GM12801 (cell line): ENCODE measurements around the gene FBF1.

Source experiments
- TF ChIP-seq, protein P1 (sequence below): IDR thresholded peaks from one replicate; pipeline ENCODE4 v1.5.1; 2011; ENCODE audit warnings: control low read depth; ENCODE audit not compliant: insufficient read length; ENCODE audit errors: extremely low read depth

FBF1 gene

DNA sequence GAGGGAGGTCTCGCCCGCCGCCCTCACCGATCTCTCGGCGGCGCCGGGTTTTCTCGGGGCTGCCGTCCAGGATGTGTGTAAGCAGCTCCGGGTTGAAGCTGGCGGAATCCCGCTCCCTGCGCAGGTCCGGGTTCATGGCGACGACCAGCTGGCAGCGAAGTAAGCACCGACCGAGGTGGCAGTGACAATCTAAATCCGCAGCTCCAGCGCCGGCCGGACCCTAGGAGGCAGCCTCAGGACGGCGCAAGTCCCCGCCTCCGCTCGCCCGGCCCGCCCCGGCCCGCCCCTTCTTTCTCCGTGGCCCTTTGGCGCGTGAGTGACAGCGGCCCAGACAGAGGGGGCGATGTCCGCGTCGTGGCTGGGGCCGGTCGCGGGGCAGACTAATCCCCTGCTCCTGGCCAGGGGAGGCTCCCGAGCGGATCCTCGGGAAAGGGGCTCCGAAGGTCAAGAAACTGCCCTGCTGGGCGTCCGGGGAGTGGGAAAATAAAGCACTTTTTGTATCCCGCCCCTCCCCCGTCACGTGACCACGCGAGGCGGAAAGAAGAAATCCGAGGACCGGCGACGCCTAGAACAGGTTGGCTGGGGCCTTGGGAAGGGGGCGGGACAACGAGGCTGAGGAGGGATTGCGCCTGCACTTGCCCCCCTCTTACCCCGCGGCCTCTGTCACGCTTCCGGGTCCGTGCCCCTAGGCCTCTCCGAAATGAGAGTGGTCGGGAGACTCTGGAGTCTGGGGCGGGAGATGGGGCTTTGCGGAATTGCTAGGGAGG, 38.3 kb upstream of the FBF1 start, which contains the start of the genes ACOX1 and TEN1:
ACOX1 (minus strand) TSS at position 229 of the 767 bp plus-strand sequence; CDS start at position 136, 93 bp downstream.
TEN1 (plus strand) TSS at position 303 of the 767 bp plus-strand sequence. CDS start 6,953 bp downstream, outside the sequence.
- TF ChIP-seq, protein P1, sequence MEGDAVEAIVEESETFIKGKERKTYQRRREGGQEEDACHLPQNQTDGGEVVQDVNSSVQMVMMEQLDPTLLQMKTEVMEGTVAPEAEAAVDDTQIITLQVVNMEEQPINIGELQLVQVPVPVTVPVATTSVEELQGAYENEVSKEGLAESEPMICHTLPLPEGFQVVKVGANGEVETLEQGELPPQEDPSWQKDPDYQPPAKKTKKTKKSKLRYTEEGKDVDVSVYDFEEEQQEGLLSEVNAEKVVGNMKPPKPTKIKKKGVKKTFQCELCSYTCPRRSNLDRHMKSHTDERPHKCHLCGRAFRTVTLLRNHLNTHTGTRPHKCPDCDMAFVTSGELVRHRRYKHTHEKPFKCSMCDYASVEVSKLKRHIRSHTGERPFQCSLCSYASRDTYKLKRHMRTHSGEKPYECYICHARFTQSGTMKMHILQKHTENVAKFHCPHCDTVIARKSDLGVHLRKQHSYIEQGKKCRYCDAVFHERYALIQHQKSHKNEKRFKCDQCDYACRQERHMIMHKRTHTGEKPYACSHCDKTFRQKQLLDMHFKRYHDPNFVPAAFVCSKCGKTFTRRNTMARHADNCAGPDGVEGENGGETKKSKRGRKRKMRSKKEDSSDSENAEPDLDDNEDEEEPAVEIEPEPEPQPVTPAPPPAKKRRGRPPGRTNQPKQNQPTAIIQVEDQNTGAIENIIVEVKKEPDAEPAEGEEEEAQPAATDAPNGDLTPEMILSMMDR: no peak

DNA sequence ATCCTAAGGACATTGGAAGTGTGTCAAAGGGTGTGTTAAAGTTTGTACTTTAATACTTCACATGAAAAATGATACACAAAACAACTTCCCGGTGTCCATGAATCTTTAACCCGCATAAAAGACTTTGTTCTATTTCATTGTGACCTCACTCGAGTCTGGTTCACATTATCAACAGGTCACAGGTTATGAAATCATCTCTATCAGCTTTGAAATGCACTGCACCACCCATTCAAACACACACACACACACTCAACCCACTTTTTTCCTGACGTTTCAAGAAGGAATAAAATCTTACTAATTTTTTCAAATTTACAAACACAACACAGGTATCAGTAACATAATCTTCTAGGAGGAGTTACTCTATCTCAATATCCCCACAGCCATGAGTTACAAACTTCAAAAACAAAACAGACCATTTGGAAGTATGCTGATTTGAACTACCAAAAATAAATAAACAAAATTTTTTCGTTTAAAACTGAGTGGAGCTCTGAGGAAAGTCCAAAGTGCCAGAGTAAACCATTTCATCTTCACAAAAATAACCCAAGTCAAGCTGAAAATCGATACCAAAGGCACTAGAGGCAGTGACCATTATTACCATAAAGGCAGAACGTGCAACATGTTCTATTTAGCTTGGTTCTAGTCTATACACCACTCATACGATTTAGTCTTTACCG, 35.5 kb upstream of the FBF1 start:
- TF ChIP-seq, protein P1: no peak

DNA sequence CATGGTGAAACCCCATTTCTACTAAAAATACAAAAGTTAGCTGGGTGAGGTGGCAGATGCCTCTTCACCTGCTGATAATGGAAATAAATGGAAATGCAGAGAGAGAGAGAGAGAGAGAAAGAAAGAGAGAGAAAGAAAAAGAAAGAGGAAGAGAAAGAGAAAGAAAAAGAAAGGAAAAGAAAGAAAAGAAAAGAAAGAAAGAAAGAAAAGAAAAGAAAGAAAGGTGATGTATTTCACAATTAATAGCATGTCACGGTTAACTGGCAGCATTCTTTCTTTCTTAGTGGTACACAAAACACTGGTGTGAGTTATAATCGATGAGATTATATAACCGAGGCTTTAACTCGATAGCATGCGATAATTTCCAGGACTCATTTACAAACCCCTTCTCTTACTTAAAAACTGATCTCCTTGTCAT, 34.9 kb upstream of the FBF1 start:
- TF ChIP-seq, protein P1: no peak

DNA sequence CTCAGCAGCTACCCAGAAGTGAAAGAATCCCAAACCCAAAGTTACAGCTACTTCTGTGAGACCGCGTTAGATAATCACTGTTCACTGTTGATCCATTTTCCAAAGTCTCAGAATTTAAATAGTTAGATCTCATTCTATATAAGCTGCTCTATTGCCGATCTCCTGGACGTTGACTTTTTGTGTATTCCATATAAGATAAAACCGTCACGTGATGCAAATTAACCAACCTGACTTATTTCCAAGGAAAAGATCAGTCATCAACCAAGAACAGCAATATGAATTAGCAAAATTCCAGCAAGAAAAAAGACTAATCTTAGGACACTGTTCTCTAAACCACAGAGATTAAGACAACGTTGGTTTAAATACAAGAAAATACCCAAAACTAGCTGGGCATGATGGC, 29.8 kb upstream of the FBF1 start:
- TF ChIP-seq, protein P1: no peak

DNA sequence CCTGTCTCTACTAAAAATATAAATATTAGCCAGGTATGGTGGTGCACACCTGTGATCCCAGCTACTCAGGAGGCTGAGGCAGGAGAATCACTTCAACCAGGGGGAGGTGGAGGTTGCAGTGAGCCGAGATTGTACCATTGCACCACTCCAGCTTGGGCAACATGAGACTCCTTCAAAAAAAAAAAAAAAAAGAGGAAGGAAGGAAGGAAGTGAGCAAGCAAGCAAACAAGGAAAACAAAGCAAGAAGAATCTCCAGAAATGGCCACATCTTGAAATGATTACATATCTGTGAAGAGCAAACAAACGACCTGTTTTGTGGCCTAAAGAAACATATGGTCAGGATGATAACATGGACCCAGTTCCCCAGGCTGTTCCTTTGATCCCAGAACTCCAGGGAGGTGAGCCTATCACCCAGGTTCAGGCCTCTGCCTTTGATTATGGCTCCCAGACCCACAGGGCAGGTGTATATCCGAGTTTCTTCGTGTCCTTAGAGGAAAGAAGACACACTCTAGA, 29.2 kb upstream of the FBF1 start:
- TF ChIP-seq, protein P1: no peak

DNA sequence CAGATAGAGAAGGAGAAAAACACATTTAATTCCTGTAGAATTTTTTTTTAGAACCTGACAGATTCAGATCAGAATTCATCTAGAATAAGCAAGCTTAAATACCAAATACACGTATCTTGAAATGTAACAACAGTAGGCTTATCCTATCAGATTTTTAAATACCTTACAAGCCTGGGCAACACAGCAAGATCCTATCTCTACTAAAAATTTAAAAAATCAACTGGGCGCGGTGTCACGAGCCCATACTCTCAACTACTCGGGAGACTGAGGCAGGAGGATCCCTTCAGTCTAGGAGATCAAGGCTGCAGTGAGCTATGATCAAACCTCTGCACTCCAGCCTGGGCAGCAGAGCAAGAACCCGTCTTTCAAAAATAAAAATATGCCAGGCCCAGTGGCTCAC, 24.6 kb upstream of the FBF1 start:
- TF ChIP-seq, protein P1: no peak

DNA sequence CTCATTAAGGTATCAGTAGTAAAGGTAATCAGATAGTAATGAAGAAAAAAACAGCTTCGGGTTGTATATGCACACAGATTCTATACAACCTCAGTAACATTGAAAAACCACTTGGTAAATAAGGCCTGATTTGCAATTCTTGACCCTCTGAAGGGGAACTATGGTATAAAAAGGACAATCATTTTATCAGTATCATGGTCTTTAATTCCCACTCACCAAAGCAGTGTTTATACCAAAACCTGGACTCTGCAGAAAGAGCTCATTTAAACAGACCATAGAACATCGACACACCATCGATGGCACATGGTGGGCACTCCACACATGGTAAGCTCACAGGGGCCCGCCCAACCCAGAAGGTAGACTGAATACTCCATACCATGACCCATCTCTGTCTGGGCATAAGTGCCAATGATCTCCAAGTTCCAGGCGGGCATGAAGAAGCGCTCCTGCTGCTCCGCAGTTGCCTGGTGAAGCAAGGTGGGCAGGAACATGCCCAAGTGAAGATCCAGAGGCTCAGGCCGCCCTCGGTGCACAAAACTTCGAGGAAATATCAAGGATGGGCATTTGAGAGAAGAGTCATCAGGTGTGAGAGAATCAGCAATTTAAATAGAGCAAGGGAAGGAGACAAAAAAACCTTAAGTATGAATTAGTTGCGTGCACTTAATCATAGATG, 19.1 kb upstream of the FBF1 start:
- TF ChIP-seq, protein P1: no peak
